HG03439 (cell line): Measurements from ENCODE around the gene CDK1.

Source experiments
- ATAC-seq: cut with Tn5 transposase; IDR thresholded peaks from one replicate; pipeline ENCODE4 v1.9.1; 2021; ENCODE audit warnings: mild to moderate bottlenecking, moderate library complexity; ENCODE audit not compliant: unreplicated experiment

Gene CDK1

DNA sequence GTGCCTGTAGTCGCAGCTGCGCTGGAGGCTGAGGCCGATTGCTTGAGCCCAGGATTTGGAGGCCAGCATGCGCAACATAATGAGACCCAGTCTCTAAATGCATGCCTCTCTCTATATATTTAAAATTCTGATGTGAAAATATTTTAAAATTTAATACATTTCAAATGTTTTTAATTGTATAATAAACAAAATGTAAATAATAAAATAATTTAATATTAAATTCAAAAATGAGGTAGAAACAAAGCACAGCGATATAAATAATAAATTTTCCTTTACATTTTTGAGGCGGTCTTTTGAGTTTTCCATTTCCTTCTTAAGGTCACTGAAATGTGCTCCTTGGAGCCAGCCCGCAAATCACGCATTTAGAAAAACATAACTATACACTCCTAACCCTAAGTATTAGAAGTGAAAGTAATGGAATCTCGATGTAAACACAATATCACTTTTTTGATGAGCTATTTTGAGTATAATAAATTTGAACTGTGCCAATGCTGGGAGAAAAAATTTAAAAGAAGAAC lies 523 bp upstream of the CDK1 start:
- ATAC-seq: peak; percentile 11

DNA sequence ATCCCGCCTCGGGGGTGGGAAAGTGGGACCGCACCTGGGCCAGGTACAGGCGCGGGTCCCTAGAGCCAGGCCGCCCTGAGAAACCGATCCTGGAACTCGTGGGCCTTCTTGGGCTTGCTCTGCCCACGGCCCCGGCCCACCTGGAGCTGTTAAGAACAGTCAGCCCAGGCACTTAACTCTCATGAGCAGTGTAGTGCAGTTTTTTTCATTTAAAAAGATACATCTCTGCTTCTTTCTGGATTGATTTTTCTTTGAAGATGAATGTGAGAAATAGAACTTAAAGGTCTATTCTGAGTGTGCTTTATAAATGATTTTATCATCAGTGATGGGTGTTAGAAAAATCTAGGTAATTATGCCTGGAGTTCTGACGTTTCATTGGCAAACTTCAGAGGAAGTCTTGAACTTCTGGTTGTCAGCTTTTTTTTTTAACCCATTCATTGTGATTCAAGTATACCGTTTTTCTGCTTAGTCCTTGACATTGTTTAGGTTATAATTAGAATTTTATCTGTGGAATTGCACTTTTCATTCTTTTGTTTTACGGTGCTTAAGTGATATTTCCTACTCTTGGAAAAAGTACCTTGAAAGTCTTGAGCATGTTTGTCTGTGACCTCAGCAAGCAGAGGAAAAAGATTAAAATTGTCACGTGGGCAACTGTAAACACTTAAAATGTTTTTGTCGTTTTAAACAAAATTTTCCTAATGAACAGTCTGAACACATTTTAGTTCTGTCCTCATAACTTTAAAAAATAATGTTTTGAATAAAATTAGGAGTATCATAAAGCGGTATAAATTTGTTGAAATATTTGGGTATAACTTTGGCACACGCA lies 906 bp downstream of the CDK1 start:
- peak; percentile 23 for ATAC-seq

- no peak for ATAC-seq
These were observed 3.4 kb downstream of the CDK1 start for GRCh38 chr10:60781661-60782060.

DNA sequence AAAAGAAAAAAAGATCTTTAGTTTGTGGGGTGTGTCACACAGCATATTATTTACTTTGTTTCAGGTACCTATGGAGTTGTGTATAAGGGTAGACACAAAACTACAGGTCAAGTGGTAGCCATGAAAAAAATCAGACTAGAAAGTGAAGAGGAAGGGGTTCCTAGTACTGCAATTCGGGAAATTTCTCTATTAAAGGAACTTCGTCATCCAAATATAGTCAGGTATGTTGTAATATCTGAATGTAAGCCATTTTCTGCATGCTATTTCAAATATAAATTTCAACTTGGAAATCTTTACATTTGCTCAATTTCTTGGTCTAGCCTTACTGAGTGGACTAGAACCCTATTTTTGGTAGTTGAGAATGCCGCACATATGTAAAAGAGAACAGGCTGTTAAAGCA lies 6.4 kb downstream of the CDK1 start:
- no peak for ATAC-seq

DNA sequence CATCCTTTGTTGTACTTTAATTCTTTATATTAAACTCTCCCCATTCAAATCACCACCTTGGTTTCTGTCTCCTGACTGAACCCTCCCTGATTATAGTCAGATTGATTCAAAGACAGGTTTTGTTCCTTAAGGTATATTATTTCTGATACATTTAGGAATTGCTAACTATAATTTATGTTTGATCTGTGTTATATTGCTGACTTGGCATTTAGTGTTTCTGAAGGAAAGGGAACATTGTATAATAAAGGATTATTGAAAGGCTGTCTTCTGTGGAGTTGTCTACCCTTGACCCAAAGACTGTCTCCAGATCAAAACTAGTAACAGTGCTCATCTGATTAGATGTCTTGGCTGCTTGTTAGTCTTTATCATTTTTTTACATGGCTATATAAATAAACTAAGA lies 10.3 kb downstream of the CDK1 start:
- ATAC-seq: no peak

- ATAC-seq: no peak
These were observed 11.1 kb downstream of the CDK1 start for GRCh38 chr10:60789340-60789739.

DNA sequence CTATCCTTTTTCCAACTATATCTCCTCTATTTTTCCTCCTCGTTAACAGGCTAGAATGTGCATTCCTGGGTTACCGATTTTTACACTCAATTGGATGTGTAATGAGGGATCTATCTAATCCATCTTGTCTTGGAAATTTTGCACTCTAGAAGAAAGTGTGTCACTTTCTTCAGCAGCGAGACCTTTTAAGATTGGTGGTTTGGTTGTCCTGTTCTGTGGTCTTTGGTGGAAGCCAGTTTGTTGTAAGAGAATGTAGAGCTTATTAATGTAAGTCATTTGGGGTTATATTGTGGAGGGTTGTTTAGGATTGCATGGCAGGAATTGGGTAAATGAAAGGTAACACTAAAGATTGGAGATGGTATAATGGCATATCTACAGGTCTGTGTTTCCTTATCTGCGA lies 16.7 kb downstream of the CDK1 start:
- ATAC-seq: no peak

DNA sequence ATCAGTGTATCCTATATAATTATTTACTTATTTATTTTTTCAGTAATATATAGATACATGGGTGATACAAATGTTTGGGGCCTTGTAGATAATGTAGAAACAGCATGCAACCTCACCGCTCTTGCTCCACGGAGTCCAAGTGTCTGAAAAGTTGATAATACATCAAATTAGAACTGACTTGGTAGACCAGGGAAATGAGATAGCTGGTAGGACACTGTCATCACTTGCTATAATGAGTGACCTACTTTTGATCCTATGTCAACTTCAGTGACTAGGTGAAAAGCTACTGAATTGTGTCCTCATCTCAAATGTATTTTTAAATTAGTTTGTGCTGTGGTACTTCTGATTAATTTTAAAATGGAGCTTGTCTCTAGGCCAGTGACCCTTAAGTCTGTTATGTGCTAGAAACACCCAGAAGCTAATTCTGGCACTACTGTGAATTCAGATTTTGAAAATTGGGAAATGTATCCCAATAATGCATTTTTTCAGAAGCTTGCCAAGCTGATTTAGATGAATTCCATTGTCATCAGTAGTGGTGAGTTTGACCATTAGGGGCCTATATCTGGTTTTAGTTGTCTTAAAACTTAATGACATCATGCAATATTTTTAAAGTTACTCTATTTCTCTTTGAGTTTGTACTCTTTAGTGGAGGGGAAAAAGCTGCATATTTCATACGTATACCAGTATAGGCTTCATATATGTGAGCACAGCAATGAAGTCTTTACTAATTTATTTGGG lies 17.4 kb downstream of the CDK1 start:
- ATAC-seq: no peak

- no peak for ATAC-seq
These were observed 18.2 kb downstream of the CDK1 start for GRCh38 chr10:60796481-60796880.

GRCh38 chr10:60797200-60797599 lies 18.9 kb downstream of the CDK1 start:
- no peak for ATAC-seq

- no peak for ATAC-seq
These were observed 19.8 kb downstream of the CDK1 start for GRCh38 chr10:60798031-60798430.

GRCh38 chr10:60798870-60799269 lies 20.6 kb downstream of the CDK1 start:
- no peak for ATAC-seq

- no peak for ATAC-seq
These were observed 21.8 kb downstream of the CDK1 start for GRCh38 chr10:60799971-60800650.

DNA sequence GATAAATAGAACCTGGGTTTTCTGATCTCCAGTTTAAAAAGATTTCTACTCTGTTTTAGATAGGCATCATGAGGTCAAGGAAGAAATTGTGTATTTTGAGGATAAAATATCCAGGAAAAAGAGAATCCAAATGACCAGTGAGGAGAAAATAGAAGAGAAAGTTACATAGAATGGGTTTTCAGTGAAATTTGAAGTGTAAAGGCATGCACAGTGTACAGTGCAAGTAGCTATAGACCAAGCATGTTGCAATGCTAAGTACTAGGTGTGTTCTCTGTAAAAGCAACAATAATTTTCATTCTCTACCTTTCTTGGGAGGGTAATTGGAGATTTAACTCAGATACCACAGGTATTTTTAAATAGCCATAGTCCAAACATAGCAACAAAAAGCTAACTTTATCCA lies 22.6 kb downstream of the CDK1 start:
- ATAC-seq: no peak

GRCh38 chr10:60801522-60801921 lies 23.2 kb downstream of the CDK1 start:
- no peak for ATAC-seq

DNA sequence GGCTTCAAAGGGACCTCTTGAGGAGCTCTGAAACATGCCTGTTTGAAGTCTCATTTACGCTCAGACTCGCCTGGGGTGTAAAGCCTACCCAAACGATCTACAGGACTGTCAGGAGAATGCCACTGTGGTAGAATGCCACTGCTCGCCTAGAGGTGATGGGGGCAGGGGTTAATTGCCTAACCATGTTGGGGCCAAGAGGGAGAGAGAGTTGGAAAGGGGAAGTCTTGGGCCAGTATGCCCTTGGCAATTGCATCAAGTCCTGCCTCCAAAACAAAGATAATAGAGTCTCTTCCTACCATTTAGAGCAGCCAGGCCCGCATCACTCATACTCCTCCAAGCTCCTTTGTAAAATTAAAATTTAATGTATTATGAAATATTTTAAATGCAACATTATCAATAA lies 25.2 kb downstream of the CDK1 start:
- ATAC-seq: no peak

GRCh38 chr10:60803865-60804264 lies 25.6 kb downstream of the CDK1 start:
- ATAC-seq: no peak

GRCh38 chr10:60806921-60807320 lies 28.6 kb downstream of the CDK1 start:
- no peak for ATAC-seq

DNA sequence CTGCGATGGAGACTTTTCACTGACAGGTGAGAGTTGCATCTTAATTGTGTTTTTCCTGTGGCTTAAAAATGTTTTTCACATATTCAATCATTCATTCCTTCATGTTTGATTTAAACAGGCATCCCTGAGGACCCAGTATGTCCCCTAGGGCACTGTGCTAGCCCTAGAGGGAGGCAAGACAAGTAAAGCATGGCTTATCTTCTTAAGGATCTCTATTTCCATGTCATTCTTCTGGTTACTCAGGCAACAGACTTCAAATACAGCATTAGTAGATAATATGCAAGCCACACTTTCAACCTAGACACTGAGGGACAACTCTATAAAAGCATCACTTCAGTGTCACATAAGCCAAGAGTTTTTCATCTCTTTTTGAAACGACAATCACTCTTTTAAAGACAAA lies 29.2 kb downstream of the CDK1 start:
- no peak for ATAC-seq

- ATAC-seq: no peak
These were observed 29.8 kb downstream of the CDK1 start for GRCh38 chr10:60808036-60808435.

DNA sequence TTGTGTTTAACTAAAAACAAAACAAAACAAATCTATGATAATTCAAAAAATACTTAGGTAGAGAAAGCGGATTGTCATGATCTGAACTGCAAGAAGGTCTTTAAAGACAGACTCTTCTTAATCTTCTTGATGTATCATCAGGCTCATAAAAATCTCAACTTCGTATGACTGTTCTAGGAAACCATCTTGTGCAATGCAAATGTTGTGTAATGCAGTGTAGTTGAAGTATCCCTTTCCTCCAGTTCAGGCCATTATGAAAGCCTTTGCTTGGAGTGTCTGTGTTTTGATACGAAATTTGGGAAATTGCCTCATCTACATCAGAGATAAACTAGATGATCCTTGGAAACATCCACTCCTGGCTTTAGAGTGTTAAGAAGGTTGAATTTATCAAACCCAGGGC lies 30.9 kb downstream of the CDK1 start:
- no peak for ATAC-seq
